ENCODE data around the gene SV2A.
"Not testable (repeated sequence)": the region's sequence is repeated elsewhere in the genome, so short reads cannot be mapped to it uniquely, and the experiment has no call there.

SV2A gene

GRCh38 chr1:149877211-149877946 is 40.3 kb downstream of the SV2A start:
- TF ChIP-seq ZNF140 (tag by site-specific recombination; IDR thresholded peaks at IDR 0.05), result no peak
- no peak for TF ChIP-seq SP3 (tag by site-specific recombination; IDR thresholded peaks at IDR 0.05)
- TF ChIP-seq ZNF433 (tag by site-specific recombination; IDR thresholded peaks at IDR 0.05; ENCODE audit: low read depth), result no peak
- TF ChIP-seq ZNF555 (tag by site-specific recombination; conservative IDR thresholded peaks at IDR 0.05), result no peak
- TF ChIP-seq, protein P1, sequence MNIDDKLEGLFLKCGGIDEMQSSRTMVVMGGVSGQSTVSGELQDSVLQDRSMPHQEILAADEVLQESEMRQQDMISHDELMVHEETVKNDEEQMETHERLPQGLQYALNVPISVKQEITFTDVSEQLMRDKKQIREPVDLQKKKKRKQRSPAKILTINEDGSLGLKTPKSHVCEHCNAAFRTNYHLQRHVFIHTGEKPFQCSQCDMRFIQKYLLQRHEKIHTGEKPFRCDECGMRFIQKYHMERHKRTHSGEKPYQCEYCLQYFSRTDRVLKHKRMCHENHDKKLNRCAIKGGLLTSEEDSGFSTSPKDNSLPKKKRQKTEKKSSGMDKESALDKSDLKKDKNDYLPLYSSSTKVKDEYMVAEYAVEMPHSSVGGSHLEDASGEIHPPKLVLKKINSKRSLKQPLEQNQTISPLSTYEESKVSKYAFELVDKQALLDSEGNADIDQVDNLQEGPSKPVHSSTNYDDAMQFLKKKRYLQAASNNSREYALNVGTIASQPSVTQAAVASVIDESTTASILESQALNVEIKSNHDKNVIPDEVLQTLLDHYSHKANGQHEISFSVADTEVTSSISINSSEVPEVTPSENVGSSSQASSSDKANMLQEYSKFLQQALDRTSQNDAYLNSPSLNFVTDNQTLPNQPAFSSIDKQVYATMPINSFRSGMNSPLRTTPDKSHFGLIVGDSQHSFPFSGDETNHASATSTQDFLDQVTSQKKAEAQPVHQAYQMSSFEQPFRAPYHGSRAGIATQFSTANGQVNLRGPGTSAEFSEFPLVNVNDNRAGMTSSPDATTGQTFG (tag by site-specific recombination; IDR thresholded peaks at IDR 0.05; ENCODE audit: borderline replicate concordance), result no peak
- H3K4me1 ChIP-seq (ENCODE audit: control insufficient read depth, insufficient read depth, low read length), result no peaks in the 10 kb centered on the region
- no peaks in the 10 kb centered on the region for H3K36me3 ChIP-seq (ENCODE audit: control insufficient read depth in 2 of 2, insufficient read depth in 1 of 2, low read length in 2 of 2)
- POLR2A ChIA-PET, result no interaction called here
- CTCF ChIA-PET, result no interaction called here
- H3K27ac ChIP-seq (ENCODE audit: extremely low read depth, low read depth, low read length), result no peak overlapping the region
- no peaks in the 10 kb centered on the region for H3K9me3 ChIP-seq (ENCODE audit: control insufficient read depth, insufficient read depth, low read depth, low read length)
- no peak overlapping the region for H3K4me3 ChIP-seq (ENCODE audit: low read depth, low read length)

- H3K4me3 ChIP-seq (ENCODE audit: low read depth, low read length); H3K9me3 ChIP-seq (ENCODE audit: control insufficient read depth, insufficient read depth, low read depth, low read length); H3K36me3 ChIP-seq (ENCODE audit: control insufficient read depth in 2 of 2, insufficient read depth in 1 of 2, low read length in 2 of 2); H3K27ac ChIP-seq (ENCODE audit: extremely low read depth, low read depth, low read length); CTCF ChIA-PET; POLR2A ChIA-PET; H3K4me1 ChIP-seq (ENCODE audit: control insufficient read depth, insufficient read depth, low read length): not testable (repeated sequence)
Observed at GRCh38 chr1:149873060-149873459, 44.6 kb downstream of the SV2A start.

DNA sequence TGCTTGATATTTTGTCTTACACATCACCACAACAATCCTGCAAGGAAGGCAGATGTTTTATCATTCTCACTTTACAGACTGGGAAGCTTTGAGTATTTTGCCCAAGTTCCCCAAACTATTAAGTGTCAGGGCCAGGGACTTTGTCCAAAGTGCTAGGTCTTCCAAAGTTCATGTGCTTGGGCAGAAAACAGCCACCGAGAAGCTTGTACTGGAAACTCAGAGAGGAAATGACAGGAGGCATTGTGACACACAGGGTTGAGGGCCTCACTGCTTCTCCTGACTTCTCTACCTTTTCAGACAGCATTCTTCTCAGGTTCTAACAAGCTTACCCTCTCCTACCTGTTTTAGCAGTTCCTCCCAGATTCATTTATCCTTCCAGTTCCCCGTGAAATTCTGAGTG is 50.8 kb downstream of the SV2A start:
- POLR2A ChIA-PET; H3K36me3 ChIP-seq (ENCODE audit: control insufficient read depth in 2 of 2, insufficient read depth in 1 of 2, low read length in 2 of 2): not testable (repeated sequence)

DNA sequence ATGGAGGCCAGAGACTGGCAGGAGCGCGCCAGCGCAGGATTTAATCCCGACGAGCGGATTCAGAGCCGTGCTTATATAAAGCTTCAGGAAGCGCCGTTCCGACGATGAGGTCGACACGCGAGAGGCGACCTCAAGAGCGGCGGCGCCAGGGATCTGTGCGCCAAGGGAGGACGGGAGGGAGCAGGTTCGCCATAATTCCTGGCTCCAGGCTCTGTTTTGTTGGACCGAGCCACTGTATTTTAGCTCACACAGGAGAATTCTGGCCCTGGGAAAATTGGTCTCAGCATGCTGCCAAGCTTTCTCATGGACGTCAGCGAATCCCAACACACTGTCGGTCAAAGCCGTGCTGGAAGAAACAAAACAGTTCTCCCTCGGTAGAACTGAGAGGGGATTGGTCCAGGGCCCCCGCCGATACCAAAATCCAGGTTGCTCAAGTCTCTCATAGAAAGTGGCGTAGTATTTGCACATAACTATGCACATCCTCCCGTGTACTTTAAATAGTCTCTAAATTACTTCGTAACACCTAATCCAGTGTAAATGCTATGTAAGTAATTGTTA is 56.1 kb downstream of the SV2A start:
- H3K27ac ChIP-seq (ENCODE audit: extremely low read depth, low read depth, low read length); H3K9me3 ChIP-seq (ENCODE audit: control insufficient read depth, insufficient read depth, low read depth, low read length); H3K4me1 ChIP-seq (ENCODE audit: control insufficient read depth, insufficient read depth, low read length); POLR2A ChIA-PET; H3K36me3 ChIP-seq (ENCODE audit: control insufficient read depth in 2 of 2, insufficient read depth in 1 of 2, low read length in 2 of 2); H3K4me3 ChIP-seq (ENCODE audit: low read depth, low read length); CTCF ChIA-PET: not testable (repeated sequence)

More for the DNA sequence above, 50.8 kb downstream of the SV2A start:
- CTCF ChIA-PET; H3K9me3 ChIP-seq (ENCODE audit: control insufficient read depth, insufficient read depth, low read depth, low read length); H3K4me3 ChIP-seq (ENCODE audit: low read depth, low read length); H3K27ac ChIP-seq (ENCODE audit: extremely low read depth, low read depth, low read length); H3K4me1 ChIP-seq (ENCODE audit: control insufficient read depth, insufficient read depth, low read length): not testable (repeated sequence)

DNA sequence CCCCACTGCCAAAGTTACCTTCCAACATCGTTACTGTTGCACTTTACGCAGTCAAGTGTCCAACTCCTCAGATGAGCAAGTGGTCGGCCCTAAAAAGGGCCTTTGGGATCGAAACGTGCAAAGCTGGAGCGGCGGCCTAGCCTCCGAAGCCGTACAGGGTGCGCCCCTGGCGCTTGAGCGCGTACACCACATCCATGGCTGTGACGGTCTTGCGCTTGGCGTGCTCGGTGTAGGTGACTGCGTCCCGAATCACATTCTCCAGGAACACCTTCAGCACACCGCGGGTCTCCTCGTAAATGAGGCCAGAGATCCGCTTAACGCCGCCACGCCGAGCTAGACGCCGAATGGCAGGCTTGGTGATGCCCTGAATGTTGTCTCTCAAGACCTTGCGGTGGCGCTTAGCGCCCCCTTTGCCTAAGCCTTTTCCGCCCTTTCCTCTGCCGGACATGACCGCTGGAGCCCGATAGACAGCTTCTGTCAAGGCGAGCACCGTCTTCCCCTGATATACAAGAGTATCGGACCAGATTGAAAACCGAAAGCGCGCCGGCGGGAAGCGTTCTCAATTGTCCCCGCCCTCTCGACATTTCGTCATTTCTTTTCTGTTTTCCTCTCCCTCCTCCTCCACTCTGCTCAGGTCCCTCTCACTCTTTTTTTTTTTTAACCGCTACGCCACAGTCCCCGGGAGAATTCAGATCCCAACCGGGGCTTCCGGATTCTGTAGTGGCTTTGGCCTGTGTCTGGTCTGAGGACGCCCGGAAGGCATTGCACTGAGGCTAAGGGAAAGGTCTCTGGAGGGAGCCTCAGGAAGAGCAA is 56.8 kb downstream of the SV2A start:
- H3K36me3 ChIP-seq (ENCODE audit: control insufficient read depth in 2 of 2, insufficient read depth in 1 of 2, low read length in 2 of 2); CTCF ChIA-PET; POLR2A ChIA-PET; H3K9me3 ChIP-seq (ENCODE audit: control insufficient read depth, insufficient read depth, low read depth, low read length); H3K4me1 ChIP-seq (ENCODE audit: control insufficient read depth, insufficient read depth, low read length); H3K4me3 ChIP-seq (ENCODE audit: low read depth, low read length); H3K27ac ChIP-seq (ENCODE audit: extremely low read depth, low read depth, low read length): not testable (repeated sequence)

- CTCF ChIA-PET; POLR2A ChIA-PET; H3K4me3 ChIP-seq (ENCODE audit: low read depth, low read length); H3K9me3 ChIP-seq (ENCODE audit: control insufficient read depth, insufficient read depth, low read depth, low read length); H3K27ac ChIP-seq (ENCODE audit: extremely low read depth, low read depth, low read length); H3K4me1 ChIP-seq (ENCODE audit: control insufficient read depth, insufficient read depth, low read length); H3K36me3 ChIP-seq (ENCODE audit: control insufficient read depth in 2 of 2, insufficient read depth in 1 of 2, low read length in 2 of 2): not testable (repeated sequence)
Observed at GRCh38 chr1:149860271-149860670, 57.4 kb downstream of the SV2A start.
